BE2C (cell line): ENCODE data around the gene CCNB2.
A peak's percentile ranks its signal among the peaks of the same experiment; 100 is the strongest.
"Not testable (repeated sequence)": the region's sequence is repeated elsewhere in the genome, so short reads cannot be mapped to it uniquely, and the experiment has no call there.

ENCODE experiments used
- DNase-seq: peaks from one replicate; pipeline ENCODE4 v3.0.0-alpha.2; 2020
- H3K27me3 ChIP-seq: fragments of 250-450 bp; sonication (Bioruptor Pico); 2 replicates; pipeline ENCODE4 v1.5.1; 2020; ENCODE audit warnings: mild to moderate bottlenecking
- H3K36me3 ChIP-seq: fragments of 250-450 bp; sonication (Bioruptor Pico); 2 replicates; pipeline ENCODE4 v1.5.1; 2020; ENCODE audit warnings: mild to moderate bottlenecking
- H3K4me1 ChIP-seq: fragments of 250-450 bp; sonication (Bioruptor Pico); 2 replicates; pipeline ENCODE4 v1.5.1; 2020
- H3K4me3 ChIP-seq: 2 replicates; pipeline ENCODE4 v1.5.1; 2011; ENCODE audit warnings: low read depth, low read length
- H3K9me3 ChIP-seq: fragments of 250-450 bp; sonication (Bioruptor Pico); 2 replicates; pipeline ENCODE4 v1.5.1; 2020
- TF ChIP-seq, protein P1 (sequence below): IDR thresholded peaks from 2 replicates; pipeline ENCODE4 v1.5.1; 2012; ENCODE audit warnings: mild to moderate bottlenecking, low read depth, low read length

The CCNB2 gene

GRCh38 chr15:59138243-59138642, 33.3 kb downstream of the CCNB2 start:
- Histone ChIP-seq H3K4me3 (no peak overlapping the region), H3K27me3 (no peaks in the 10 kb centered on the region), H3K36me3 (peaks cover 10% of the 10 kb centered on the region), H3K4me1 (no peaks in the 10 kb centered on the region), H3K9me3 (no peaks in the 10 kb centered on the region)
- DNase-seq = peak; percentile 77
- TF ChIP-seq, protein P1, sequence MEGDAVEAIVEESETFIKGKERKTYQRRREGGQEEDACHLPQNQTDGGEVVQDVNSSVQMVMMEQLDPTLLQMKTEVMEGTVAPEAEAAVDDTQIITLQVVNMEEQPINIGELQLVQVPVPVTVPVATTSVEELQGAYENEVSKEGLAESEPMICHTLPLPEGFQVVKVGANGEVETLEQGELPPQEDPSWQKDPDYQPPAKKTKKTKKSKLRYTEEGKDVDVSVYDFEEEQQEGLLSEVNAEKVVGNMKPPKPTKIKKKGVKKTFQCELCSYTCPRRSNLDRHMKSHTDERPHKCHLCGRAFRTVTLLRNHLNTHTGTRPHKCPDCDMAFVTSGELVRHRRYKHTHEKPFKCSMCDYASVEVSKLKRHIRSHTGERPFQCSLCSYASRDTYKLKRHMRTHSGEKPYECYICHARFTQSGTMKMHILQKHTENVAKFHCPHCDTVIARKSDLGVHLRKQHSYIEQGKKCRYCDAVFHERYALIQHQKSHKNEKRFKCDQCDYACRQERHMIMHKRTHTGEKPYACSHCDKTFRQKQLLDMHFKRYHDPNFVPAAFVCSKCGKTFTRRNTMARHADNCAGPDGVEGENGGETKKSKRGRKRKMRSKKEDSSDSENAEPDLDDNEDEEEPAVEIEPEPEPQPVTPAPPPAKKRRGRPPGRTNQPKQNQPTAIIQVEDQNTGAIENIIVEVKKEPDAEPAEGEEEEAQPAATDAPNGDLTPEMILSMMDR = peak; percentile 87

GRCh38 chr15:59140422-59141226, 35.7 kb downstream of the CCNB2 start:
- Histone ChIP-seq H3K36me3 (no peaks in the 10 kb centered on the region; the same call in none of the 2 replicates), H3K4me3 (no peak overlapping the region), H3K4me1 (no peaks in the 10 kb centered on the region), H3K9me3 (no peaks in the 10 kb centered on the region), H3K27me3 (no peaks in the 10 kb centered on the region)
- TF ChIP-seq, protein P1 = no peak
- DNase-seq = no peak

DNA sequence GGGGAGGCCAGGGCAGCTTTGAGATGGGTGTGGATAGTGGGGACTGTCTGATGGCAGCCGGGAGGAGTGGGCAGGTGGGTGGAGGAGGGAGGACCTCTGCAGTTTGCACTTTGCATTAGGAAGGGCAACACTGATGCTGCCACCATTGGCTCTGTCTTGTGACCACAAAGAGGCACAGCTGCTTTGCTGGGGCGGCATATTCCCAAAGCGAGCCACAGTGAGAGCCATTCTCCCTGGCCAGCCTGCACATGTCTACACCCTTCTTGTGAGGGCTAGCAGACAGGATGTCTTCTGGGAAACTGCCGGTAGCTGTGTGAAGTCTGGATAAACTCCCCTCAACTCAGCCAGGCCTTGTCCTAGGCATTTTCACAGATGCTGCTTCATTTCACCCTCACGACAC, 38.3 kb downstream of the CCNB2 start:
- Histone ChIP-seq H3K4me3 (no peak overlapping the region), H3K9me3 (no peaks in the 10 kb centered on the region), H3K27me3 (no peaks in the 10 kb centered on the region), H3K36me3 (no peaks in the 10 kb centered on the region), H3K4me1 (no peaks in the 10 kb centered on the region)
- DNase-seq = no peak
- TF ChIP-seq, protein P1 = no peak

- H3K4me3 ChIP-seq, H3K36me3 ChIP-seq, H3K4me1 ChIP-seq, DNase-seq, H3K9me3 ChIP-seq, H3K27me3 ChIP-seq: not testable (repeated sequence)
- TF ChIP-seq, protein P1 = peak; percentile 12; the same call in 1 of the 2 replicates
These were observed 39.6 kb downstream of the CCNB2 start for GRCh38 chr15:59144594-59144993.

- H3K9me3 ChIP-seq = no peaks in the 10 kb centered on the region
- H3K4me1 ChIP-seq = no peaks in the 10 kb centered on the region
- no peaks in the 10 kb centered on the region for H3K36me3 ChIP-seq
- TF ChIP-seq, protein P1 = no peak
- H3K4me3 ChIP-seq = no peak overlapping the region
- no peak for DNase-seq
- no peaks in the 10 kb centered on the region for H3K27me3 ChIP-seq
These were observed 42.7 kb downstream of the CCNB2 start for GRCh38 chr15:59147666-59148065.

- H3K36me3 ChIP-seq = no peaks in the 10 kb centered on the region
- H3K27me3 ChIP-seq = no peaks in the 10 kb centered on the region
- H3K9me3 ChIP-seq = no peaks in the 10 kb centered on the region
- H3K4me1 ChIP-seq = no peaks in the 10 kb centered on the region
- no peak for DNase-seq
- TF ChIP-seq, protein P1 = no peak
- no peak overlapping the region for H3K4me3 ChIP-seq
These were observed 43.3 kb downstream of the CCNB2 start for GRCh38 chr15:59148153-59148833.
